GM21723 (cell line): Measurements from ENCODE around the gene WDSUB1.

Source experiments
- ATAC-seq: cut with Tn5 transposase; IDR thresholded peaks from one replicate; pipeline ENCODE4 v1.9.1; 2021; ENCODE audit warnings: mild to moderate bottlenecking, moderate library complexity; ENCODE audit not compliant: unreplicated experiment

Gene WDSUB1

DNA sequence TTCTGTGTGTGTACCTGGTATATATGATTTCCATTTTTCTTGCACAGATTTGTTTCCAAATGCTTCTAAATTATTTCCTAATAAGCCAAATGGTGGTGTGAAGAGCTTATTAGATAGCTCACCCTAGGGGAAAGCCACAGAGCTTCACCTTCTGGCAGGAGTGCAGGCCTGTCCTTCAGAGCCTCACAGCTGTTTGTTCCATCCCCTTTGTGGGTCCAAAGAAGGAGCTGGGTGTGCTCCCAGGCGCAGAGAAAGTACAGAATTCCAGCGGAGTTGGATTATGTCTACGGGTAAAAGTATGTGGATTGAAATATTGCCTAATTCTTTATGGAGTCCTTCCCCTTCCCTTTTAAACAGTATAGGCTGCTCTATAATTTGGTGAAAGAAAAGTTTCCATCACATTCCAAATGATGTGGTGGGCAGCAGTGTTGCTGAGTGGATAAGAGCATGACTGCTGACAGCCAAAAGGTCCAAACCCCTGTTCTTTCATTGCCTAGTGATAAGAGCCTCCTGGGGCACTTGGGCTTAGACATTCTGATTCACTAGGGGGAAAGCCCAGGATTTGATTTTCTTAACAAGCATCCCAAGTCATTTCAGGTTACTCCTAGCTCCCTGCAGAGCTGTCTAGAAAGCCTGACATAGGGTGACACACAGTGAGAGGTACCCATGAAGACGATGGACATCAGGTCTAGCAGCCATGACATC lies 86.6 kb downstream of the WDSUB1 start:
- no peak for ATAC-seq

DNA sequence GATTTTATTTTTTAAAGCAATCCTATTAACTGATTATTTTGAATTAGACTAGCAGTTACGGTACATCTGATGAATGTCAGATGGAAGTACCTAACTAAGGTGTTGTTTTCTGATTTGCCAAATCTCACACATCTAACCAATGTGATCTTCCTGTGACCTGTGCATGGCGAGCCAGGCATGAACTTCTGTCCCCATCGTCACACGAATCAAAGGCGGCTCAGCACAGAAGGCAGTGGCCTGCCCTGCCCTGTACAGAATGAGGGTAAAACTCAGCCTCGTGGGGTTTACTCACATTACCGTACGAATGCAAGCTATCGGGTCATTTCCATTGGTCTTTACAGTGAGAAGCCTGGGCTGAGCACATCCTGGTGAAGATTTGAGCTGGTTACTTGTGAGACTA lies 87.3 kb downstream of the WDSUB1 start:
- ATAC-seq: no peak

DNA sequence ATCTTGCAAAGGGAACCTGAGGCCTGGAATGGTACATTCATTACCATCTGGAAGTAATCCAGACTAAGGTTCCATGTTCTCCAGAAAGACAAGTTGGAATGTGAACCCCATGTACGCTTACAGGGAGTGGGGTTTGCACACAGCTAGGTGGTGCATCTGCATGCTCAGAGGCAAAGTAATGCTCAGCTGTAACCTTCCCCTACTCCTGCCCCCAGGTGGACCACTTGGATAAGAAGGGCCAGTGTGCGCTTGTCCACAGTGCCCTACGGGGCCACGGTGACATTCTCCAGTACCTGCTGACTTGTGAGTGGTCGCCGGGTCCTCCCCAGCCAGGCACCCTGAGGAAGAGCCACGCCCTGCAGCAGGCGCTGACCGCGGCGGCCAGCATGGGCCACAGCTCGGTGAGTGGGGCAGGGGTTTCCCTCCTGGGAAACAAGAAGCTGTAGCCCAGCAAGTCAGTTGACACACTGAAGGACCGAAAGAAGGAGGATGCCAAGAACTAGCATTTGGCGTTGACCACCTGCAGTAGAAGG lies 90.0 kb downstream of the WDSUB1 start:
- ATAC-seq: no peak

DNA sequence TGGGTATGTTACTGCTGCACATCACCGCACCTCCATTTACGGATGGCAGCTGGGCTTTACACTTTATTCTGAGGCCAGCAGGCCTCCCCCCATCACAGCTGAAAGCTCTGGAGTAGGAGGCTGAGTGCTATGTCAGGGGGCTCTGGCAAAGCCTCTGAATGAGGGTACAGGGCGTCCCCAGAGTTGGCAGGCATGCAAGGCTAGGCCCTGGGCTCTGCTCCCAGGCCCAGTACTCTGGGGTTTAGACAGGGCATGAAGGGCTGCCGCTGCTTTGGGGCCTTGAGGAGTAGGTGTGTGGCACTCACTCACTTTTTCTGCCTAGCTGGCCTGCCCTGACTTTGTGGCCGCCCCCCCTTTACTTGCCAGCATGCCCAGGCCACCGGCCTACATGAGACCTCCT lies 90.8 kb downstream of the WDSUB1 start:
- no peak for ATAC-seq

DNA sequence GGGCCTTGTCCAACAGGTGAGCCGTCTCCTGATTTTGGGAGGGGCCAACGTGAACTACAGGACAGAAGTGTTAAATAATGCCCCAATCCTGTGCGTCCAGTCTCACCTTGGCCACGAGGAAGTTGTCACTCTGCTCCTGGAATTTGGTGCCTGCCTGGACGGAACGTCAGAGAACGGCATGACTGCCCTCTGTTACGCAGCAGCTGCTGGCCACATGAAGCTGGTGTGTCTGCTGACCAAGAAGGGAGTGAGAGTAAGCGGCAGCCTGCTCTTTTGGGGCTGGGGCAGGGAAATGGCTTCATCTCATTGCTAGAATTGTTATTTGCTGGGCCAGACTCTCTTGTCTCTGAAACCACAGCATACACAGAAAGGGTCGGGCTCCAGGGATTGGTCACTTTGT lies 92.3 kb downstream of the WDSUB1 start:
- no peak for ATAC-seq

DNA sequence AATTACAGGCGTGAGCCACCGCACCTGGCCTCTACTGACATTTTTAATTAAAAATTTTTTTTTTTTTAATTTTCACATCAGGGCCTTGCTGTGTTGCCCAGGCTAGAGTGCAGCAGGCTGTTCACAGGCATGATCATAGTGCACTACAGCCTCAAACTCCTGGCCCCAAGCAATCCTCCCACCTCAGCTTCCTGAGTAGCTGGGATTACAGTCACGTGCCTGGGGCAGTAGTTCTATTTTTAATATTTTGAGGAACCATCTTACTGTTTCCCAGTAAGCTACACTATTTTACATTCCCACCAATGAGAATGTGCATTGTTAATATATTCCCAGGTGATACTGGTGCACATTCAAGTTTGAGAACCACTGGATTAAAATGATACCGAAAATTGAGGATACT lies 92.7 kb downstream of the WDSUB1 start:
- no peak for ATAC-seq

DNA sequence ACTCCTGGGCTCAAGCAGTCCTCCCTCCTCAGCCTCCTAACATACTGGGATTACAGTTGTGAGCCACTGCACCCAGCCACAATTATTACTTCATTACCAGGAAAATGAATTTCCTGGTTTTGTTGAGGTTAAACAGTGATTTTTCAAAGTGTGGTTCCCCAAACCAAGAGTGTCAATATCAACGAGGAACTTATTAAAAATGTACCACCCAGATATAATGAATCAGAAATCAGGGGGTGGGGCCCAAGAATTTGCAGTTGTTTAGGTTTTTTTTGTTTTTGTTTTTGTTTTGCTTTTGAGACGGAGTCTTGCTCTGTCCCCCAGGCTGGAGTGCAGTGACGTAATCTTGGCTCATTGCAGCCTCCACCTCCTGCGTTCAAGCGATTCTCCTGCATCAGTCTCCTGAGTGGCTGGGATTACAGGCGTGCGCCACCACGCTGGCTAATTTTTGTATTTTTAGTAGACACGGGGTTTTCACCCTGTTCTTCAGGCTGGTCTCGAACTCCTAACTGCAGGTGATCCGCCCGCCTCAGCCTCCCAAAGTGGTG lies 94.1 kb downstream of the WDSUB1 start:
- no peak for ATAC-seq

DNA sequence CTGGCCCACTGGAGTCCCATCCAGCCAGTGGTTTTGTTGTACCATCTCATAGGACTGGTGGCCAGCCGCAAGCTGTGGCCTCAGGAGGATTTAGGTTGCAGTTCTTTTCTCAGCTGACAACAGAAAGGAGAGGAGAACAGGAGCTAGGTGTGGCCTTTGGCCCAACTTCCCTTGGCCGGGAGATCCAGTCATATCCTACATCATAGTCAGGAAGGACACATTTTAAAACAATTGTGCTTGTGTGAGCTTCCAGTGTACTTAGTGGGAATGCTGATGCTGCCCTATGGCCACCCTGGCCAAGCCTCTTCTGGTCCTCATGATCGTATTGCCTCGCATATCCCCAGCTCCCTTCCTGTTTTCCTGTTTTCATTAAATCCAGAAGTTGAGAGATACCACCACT lies 98.1 kb downstream of the WDSUB1 start:
- no peak for ATAC-seq

DNA sequence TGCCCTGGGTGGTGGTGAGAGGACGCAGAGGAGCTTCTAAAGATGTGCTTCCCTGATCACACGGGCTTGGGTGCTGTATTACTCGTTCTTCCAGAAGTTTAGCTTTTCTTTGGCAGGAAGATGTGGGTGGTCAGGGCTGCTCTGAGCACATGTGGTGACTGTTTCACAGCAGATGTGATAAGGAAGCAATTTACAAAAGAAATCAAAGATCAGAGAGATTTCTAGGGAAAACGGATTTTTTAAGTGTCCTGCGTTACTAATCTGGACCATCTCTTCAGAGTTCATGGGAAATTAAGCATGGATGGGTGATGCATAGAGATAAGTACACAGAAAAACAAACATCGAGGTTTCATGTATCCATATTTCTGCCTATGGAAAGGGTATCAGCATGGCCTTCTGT lies 99.4 kb downstream of the WDSUB1 start:
- ATAC-seq: no peak

DNA sequence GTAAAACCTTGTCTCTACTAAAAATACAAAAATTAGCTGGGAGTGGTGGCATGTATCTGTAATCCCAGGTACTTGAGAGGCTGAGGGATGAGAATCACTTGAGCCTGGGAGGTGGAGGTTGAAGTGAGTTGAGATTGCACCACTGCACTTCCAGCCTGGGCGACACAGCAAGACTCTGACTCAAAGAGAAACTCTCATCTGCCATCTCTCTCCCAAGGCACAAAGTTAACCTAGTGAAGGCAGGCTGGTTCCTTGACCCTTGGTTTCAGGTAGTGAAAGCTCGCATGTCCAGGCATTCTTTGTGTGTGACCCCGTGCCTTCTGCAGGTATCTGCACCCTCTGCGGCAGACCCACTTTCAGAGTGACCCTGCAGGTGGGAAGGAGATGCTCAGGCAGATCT lies 100.0 kb downstream of the WDSUB1 start:
- ATAC-seq: peak; percentile 33
